T-cell (primary cell): Measurements from ENCODE around the gene PGA3. TPM values are rescaled to one million over a fixed set of nuclear protein-coding genes. Genes with fewer than 3 reads are reported as not detected.
"Not testable (repeated sequence)": the region's sequence is repeated elsewhere in the genome, so short reads cannot be mapped to it uniquely, and the experiment has no call there.

Experiments
- ATAC-seq, 4 experiments: fragments of 200-7000 bp in 3 of 4; fragments of 150-1000 bp in 1 of 4; cut with Tn5 transposase; replicated peaks in 1 of 4; 1 replicate in 3 of 4; 2 replicates in 1 of 4; pipeline ENCODE4 v1.10.0; 2021; ENCODE audit warnings: moderate library complexity in 3 of 4, mild to moderate bottlenecking in 2 of 4, moderate number of reproducible peaks in 1 of 4
- CTCF ChIA-PET, 2 donors: fragments of 300-600 bp; sonication (Branson Sonifier 250); formaldehyde crosslinking; loops; one replicate each; lab custom pipeline; 2022; ENCODE audit warnings: antibody characterized with exemption in 2 of 2; lab: Charles Lee
- POLR2A ChIA-PET, 2 donors: fragments of 300-600 bp; sonication (Branson Sonifier 250); formaldehyde crosslinking; loops; one replicate each; lab custom pipeline; 2022; ENCODE audit warnings: antibody characterized with exemption in 2 of 2; lab: Charles Lee
- DNase-seq, 35 experiments: peaks; one replicate each; pipeline versions ENCODE4 v3.0.0 to v3.0.0-alpha.2; 2013 to 2023
- H3K27ac ChIP-seq: one replicate; pipeline ENCODE4 v1.5.1; 2013; ENCODE audit warnings: low read length
- H3K27me3 ChIP-seq, 2 experiments: replicated peaks in 1 of 2; 1 replicate in 1 of 2; 2 replicates in 1 of 2; pipeline versions ENCODE4 v1.6.1 to v1.7.0; 2013; ENCODE audit warnings: low read length in 1 of 2, mixed read lengths in 1 of 2; ENCODE audit not compliant: control insufficient read depth in 2 of 2, insufficient read depth in 2 of 2; ENCODE audit errors: extremely low read depth in 1 of 2
- H3K36me3 ChIP-seq, 2 donors: 1 replicate in 1 of 2; 2 replicates in 1 of 2; pipeline versions ENCODE4 v1.6.1 to v1.7.0; 2013; ENCODE audit warnings: low read length in 1 of 2; ENCODE audit not compliant: control insufficient read depth in 2 of 2, insufficient read depth in 1 of 2; ENCODE audit errors: extremely low read depth in 1 of 2
- H3K4me1 ChIP-seq, 2 experiments: 1 replicate in 1 of 2; 2 replicates in 1 of 2; pipeline versions ENCODE4 v1.6.1 to v1.7.0; 2013; ENCODE audit warnings: low read length in 2 of 2, mixed read lengths in 1 of 2; ENCODE audit not compliant: insufficient read depth in 2 of 2, control insufficient read depth in 1 of 2; ENCODE audit errors: extremely low read depth in 1 of 2
- H3K4me3 ChIP-seq, 2 donors: 1 replicate in 1 of 2; 2 replicates in 1 of 2; pipeline versions ENCODE4 v1.5.1 to v1.7.0; 2013; ENCODE audit warnings: mild to moderate bottlenecking in 2 of 2, low read length in 1 of 2, moderate library complexity in 1 of 2; ENCODE audit not compliant: control insufficient read depth in 1 of 2; ENCODE audit errors: extremely low read depth in 1 of 2
- H3K9me3 ChIP-seq: 2 replicates; pipeline ENCODE4 v1.7.0; 2013
- H3K27ac Mint-ChIP-seq, 2 donors: one replicate each; pipeline ENCODE4 v1.8.0; 2020 to 2021; ENCODE audit warnings: mild to moderate bottlenecking in 2 of 2, mixed read lengths in 2 of 2
- H3K27me3 Mint-ChIP-seq, 2 donors: one replicate each; pipeline ENCODE4 v1.8.0; 2021 to 2022; ENCODE audit warnings: mixed read lengths in 2 of 2
- H3K36me3 Mint-ChIP-seq: one replicate; pipeline ENCODE4 v1.8.0; 2021; ENCODE audit warnings: mixed read lengths
- H3K4me1 Mint-ChIP-seq, 3 donors: one replicate each; pipeline ENCODE4 v1.8.0; 2020 to 2022; ENCODE audit warnings: mixed read lengths in 3 of 3, mild to moderate bottlenecking in 1 of 3
- H3K4me3 Mint-ChIP-seq, 3 donors: one replicate each; pipeline ENCODE4 v1.8.0; 2020 to 2022; ENCODE audit warnings: mild to moderate bottlenecking in 3 of 3, mixed read lengths in 3 of 3, moderate library complexity in 3 of 3
- H3K9me3 Mint-ChIP-seq, 3 donors: one replicate each; pipeline ENCODE4 v1.8.0; 2020 to 2022; ENCODE audit warnings: mixed read lengths in 3 of 3
- WGBS: methylation state at CpG from one replicate; pipeline ENCODE4 v1.1.5; 2013; ENCODE audit warnings: missing lambda C conversion rate; ENCODE audit not compliant: insufficient coverage; 5-methylcytosine and 5-hydroxymethylcytosine counted together
- total RNA-seq, 35 experiments: library from RNA in 6 of 35; stranded (reverse) in 6 of 35; fragments of 120-200 nt in 1 of 35; gene quantifications; one replicate each; pipeline versions ENCODE4 v1.2.1 to v1.2.4 and lab custom pipeline; 2013 to 2026

PGA3 gene
- total RNA-seq (not detected), total RNA-seq (lab: John Stamatoyannopoulos, UW) (0 to 0.09 (median 0) reads per million in 29 experiments)
- not detected for total RNA-seq (2013)

DNA sequence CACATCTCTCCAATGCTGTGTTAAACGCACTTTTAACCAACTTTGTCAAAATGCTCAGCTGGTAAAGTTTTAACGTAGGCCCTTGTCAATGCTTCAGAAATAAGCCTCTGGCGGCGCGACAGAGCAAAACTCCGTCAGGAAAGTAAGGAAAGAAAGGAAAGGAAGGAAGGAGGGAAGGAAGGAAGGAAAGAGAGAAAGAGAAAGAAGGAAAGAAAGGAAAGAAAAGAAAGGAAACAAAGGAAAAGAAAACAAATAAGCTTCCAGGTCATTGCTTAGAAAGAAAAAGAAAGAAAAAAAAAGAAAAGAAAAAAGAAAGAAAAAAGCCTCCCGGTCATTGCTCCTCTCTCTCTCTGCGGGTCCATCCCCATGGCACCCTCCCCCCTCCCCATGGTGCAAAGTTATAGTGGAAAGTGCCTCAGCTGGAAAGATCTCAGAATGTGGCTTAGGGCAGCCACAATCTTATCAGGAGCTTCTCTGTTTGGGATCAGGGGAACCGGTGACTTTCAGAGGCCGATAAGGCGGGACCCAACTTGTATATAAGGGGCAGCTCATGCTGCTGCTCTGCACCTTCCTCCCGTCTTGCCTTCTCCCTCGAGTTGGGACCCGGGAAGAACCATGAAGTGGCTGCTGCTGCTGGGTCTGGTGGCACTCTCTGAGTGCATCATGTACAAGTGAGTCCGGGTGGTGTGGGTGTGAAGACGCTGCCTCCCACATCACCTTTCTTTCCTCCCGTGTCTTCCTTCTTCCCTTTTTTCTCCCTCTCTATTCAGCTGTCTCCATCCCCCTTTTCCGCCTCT lies at the start of gene PGA3:
Gene PGA3, plus strand, starts transcription at position 566 of the 797 bp plus-strand sequence. Its CDS starts 50 bp downstream, at position 616.
- 62% methylated on average over 4 of the region's 18 CpGs for WGBS
- ATAC-seq, H3K4me1 ChIP-seq, H3K9me3 ChIP-seq, H3K27me3 ChIP-seq, H3K9me3 Mint-ChIP-seq, H3K27ac Mint-ChIP-seq, DNase-seq, H3K36me3 ChIP-seq, H3K4me3 Mint-ChIP-seq, CTCF ChIA-PET, POLR2A ChIA-PET, H3K27ac ChIP-seq, H3K4me3 ChIP-seq, H3K4me1 Mint-ChIP-seq, H3K36me3 Mint-ChIP-seq: not testable (repeated sequence)
- H3K27me3 Mint-ChIP-seq, result peaks cover 13 to 23% of the 10 kb centered on the region in 2 donors

DNA sequence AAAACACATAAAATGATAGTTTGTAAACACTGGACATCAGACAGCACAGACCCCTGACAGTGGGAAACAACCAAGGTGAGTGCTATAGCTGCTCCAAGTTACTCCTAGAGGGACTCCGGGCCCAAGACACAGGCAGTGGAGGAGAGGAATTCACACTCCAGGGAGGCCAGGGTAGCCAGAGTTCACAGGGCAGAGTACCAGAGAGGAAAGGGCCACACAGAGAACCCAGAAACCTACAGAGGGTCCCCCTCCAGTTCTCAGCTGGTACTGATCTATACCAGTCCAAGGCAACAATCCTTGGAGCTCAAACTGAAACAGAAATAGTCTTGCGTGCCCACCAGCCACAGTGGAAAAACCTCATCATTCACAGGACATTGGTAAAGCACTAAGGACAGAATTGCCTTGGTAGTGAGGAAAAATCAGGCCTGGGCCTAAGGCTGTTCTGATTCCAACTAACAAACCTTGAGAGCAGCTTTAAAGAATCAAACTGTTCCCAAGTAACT lies 49.7 kb upstream of the PGA3 start:
- ChIA-PET CTCF (no interaction called here), POLR2A (interaction anchor here (0.6 to 1.3 kb wide), 2 partner anchors 12 to 40 kb away, joined by 3 to 4 read pairs; no protein-coding TSS in a partner anchor)
- no peaks in the 10 kb centered on the region for H3K27me3 ChIP-seq
- ATAC-seq, result no peak
- H3K9me3 ChIP-seq, result peaks cover 4% of the 10 kb centered on the region
- WGBS, result 100% methylated on average over 1 of the region's 2 CpGs
- Mint-ChIP-seq H3K27ac (no peak overlapping the region), H3K9me3 (peaks cover 7 to 20% (median 11%) of the 10 kb centered on the region in 3 donors), H3K36me3 (peaks cover 30% of the 10 kb centered on the region), H3K27me3 (no peaks in the 10 kb centered on the region), H3K4me1 (peaks cover 7 to 36% (median 16%) of the 10 kb centered on the region in 3 donors), H3K4me3 (no peak overlapping the region)
- no peak overlapping the region for H3K27ac ChIP-seq
- no peak for DNase-seq
- H3K4me1 ChIP-seq, result no peaks in the 10 kb centered on the region
- H3K36me3 ChIP-seq, result peaks cover 0 to 4% of the 10 kb centered on the region in 2 donors
- H3K4me3 ChIP-seq, result no peak overlapping the region

DNA sequence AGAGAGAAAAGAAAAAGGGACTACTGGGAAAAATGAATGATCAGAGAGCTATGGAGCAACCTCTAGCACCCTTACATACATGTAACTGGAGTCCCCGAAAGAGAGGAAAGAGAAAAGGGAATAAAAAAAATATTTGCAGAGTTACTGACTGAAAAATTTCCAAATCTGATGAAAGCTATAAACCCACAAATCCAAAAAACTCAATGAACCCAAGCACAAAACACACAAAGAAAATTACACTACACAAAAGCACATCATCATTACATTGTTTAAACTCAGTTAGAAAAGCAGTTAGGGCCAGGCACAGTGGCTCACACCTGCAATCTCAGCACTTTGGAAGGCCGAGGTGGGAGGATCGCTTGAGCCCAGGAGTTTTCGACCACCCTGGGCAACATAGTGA lies 48.8 kb upstream of the PGA3 start:
- Histone ChIP-seq H3K4me3 (no peak overlapping the region), H3K9me3 (peaks cover 4% of the 10 kb centered on the region), H3K36me3 (peaks cover 0 to 4% of the 10 kb centered on the region in 2 donors), H3K27me3 (no peaks in the 10 kb centered on the region), H3K4me1 (no peaks in the 10 kb centered on the region), H3K27ac (no peak overlapping the region)
- WGBS, result no CpG with 5 or more reads among the region's 4 CpGs
- CTCF ChIA-PET, result no interaction called here
- H3K27me3 Mint-ChIP-seq, result no peaks in the 10 kb centered on the region
- no peak for ATAC-seq
- POLR2A ChIA-PET, result interaction anchor here in 1 of 2 donors (0.6 to 1.3 kb wide), 3 partner anchors 13 to 309 kb away, joined by 3 to 8 read pairs (median 4); no protein-coding TSS in a partner anchor
- peaks cover 30% of the 10 kb centered on the region for H3K36me3 Mint-ChIP-seq
- no peak for DNase-seq
- no peak overlapping the region for H3K27ac Mint-ChIP-seq
- H3K4me3 Mint-ChIP-seq, result no peak overlapping the region
- peaks cover 7 to 20% (median 11%) of the 10 kb centered on the region in 3 donors for H3K9me3 Mint-ChIP-seq
- peaks cover 14 to 34% (median 22%) of the 10 kb centered on the region in 3 donors for H3K4me1 Mint-ChIP-seq

DNA sequence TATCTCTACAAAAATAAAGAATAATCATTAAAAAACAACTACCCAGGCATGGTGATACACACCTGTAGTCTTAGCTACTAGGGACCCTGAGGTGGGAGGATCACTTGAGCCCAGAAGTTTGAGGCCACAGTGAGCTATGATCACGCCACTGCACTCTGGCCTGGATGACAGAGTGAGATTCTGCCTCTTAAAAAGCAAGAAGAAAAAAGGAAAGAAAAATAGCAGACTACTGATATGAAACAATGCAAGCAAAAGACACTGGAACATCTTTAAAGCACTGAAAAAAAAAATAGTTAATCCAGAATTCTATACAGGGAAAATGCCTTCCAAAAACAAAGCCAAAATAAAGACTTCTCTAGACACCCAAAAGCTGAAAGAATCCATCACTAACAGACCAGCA lies 48.0 kb upstream of the PGA3 start:
- Mint-ChIP-seq H3K9me3 (peaks cover 7 to 20% (median 11%) of the 10 kb centered on the region in 3 donors), H3K27ac (no peak overlapping the region), H3K36me3 (peaks cover 30% of the 10 kb centered on the region), H3K4me1 (peaks cover 19 to 40% (median 25%) of the 10 kb centered on the region in 3 donors), H3K4me3 (no peak overlapping the region), H3K27me3 (no peaks in the 10 kb centered on the region)
- no peak overlapping the region for H3K4me3 ChIP-seq
- ATAC-seq (no peak), DNase-seq (no peak)
- no peaks in the 10 kb centered on the region for H3K27me3 ChIP-seq
- CTCF ChIA-PET, result no interaction called here
- H3K9me3 ChIP-seq, result peaks cover 4% of the 10 kb centered on the region
- POLR2A ChIA-PET, result interaction anchor here in 1 of 2 donors (0.8 kb wide), 1 partner anchor 9 kb away, joined by 3 read pairs; no protein-coding TSS in a partner anchor
- H3K36me3 ChIP-seq, result peaks cover 0 to 4% of the 10 kb centered on the region in 2 donors
- H3K27ac ChIP-seq, result no peak overlapping the region
- WGBS, result no CpG with 5 or more reads among the region's 1 CpG
- H3K4me1 ChIP-seq, result peaks cover under 1 to 3% of the 10 kb centered on the region in 2 experiments

DNA sequence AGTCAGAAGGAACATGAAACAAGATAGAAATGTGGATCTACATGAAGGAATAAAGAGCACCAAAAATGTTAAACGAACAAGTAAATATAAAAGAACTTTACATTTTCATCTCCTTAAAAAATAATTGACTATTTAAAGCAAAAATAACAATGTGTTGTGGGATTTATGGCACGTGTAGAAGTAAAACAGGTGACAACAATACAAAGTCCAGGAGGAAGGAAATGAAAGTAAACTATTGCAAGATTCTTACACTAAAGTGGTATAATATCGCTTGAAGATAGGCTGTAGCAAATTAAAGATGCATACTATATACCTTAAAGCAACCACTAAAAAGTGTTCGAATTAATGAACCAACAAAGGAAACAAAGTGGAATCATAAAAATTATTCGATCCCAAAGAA lies 47.6 kb upstream of the PGA3 start:
- WGBS, result no CpG with 5 or more reads among the region's 5 CpGs
- Histone ChIP-seq H3K4me1 (peaks cover 4 to 7% of the 10 kb centered on the region in 2 experiments), H3K9me3 (peaks cover 4% of the 10 kb centered on the region), H3K27ac (no peak overlapping the region), H3K27me3 (no peaks in the 10 kb centered on the region), H3K4me3 (no peak overlapping the region), H3K36me3 (peaks cover 0 to 4% of the 10 kb centered on the region in 2 donors)
- ATAC-seq (no peak), DNase-seq (no peak)
- Mint-ChIP-seq H3K27me3 (no peaks in the 10 kb centered on the region), H3K4me1 (peaks cover 22 to 44% (median 29%) of the 10 kb centered on the region in 3 donors), H3K36me3 (peaks cover 30% of the 10 kb centered on the region), H3K27ac (no peak overlapping the region), H3K9me3 (peaks cover 7 to 20% (median 11%) of the 10 kb centered on the region in 3 donors), H3K4me3 (no peak overlapping the region)
- ChIA-PET POLR2A (interaction anchor here in 1 of 2 donors (0.8 kb wide), 1 partner anchor 9 kb away, joined by 3 read pairs; no protein-coding TSS in a partner anchor), CTCF (no interaction called here)

DNA sequence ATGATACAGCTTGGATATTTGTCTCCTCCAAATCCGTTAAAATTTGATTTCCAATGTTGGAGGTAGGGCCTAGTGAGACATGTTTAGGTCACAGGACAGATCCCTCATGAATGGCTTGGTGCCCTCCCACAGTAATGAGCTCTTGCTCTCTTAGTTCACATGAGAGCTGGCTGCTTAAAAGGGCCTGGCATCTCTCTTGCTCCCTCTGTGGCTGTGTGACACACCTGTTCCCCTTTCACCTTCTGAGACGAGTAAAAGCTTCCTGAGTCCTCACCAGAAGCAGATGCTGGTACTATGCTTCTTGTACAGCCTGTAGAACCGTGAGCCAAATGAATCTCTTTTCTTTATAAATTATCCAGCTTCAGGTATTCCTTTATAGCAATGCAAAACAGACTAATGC lies 45.6 kb upstream of the PGA3 start:
- WGBS, result 64% methylated on average over 3 of the region's 3 CpGs
- peaks cover 0 to 4% of the 10 kb centered on the region in 2 donors for H3K36me3 ChIP-seq
- H3K4me1 ChIP-seq, result peaks cover 8 to 20% of the 10 kb centered on the region in 2 experiments
- no peak for ATAC-seq
- peak overlapping the region in 1 of 2 donors; percentile 68 for H3K27ac Mint-ChIP-seq
- H3K4me3 Mint-ChIP-seq, result no peak overlapping the region
- H3K9me3 ChIP-seq, result peaks cover 4% of the 10 kb centered on the region
- POLR2A ChIA-PET, result interaction anchor here in 1 of 2 donors (0.6 kb wide), 1 partner anchor 20 kb away, joined by 4 read pairs; no protein-coding TSS in a partner anchor
- no peak overlapping the region for H3K27ac ChIP-seq
- H3K9me3 Mint-ChIP-seq, result peaks cover 7 to 20% (median 11%) of the 10 kb centered on the region in 3 donors
- CTCF ChIA-PET, result interaction anchor here in 1 of 2 donors (1.0 kb wide), 1 partner anchor 30 kb away, joined by 3 read pairs; no protein-coding TSS in a partner anchor
- H3K4me1 Mint-ChIP-seq, result peaks cover 33 to 49% (median 42%) of the 10 kb centered on the region in 3 donors
- DNase-seq, result no peak
- no peaks in the 10 kb centered on the region for H3K27me3 ChIP-seq
- H3K36me3 Mint-ChIP-seq, result peaks cover 25% of the 10 kb centered on the region
- H3K4me3 ChIP-seq, result no peak overlapping the region
- H3K27me3 Mint-ChIP-seq, result no peaks in the 10 kb centered on the region
